ENCODE measurements around the gene RUNX2. TPM values are rescaled to one million over a fixed set of nuclear protein-coding genes. Genes with fewer than 3 reads are reported as not detected.

Gene RUNX2
- total and polyA plus RNA-seq, 2 experiments from 2014 or later, result 0.66 to 1.7 TPM

GRCh38 chr6:45494416-45495135 is 166.4 kb downstream of the RUNX2 start (continued):
- TF ChIP-seq ETS1 (IDR thresholded peaks at IDR 0.05) (no peak), ZNF462 (CRISPR knock-in tag; IDR thresholded peaks at IDR 0.05) (no peak)

- no peaks in the 10 kb centered on the region for H4K20me1 ChIP-seq (replicated peaks; ENCODE audit: insufficient read depth)
- H3K79me2 ChIP-seq (replicated peaks; ENCODE audit: insufficient read depth), result no peaks in the 10 kb centered on the region
- no peak for ATAC-seq
- H3K4me3 ChIP-seq, result no peak overlapping the region
- no peaks in the 10 kb centered on the region for H3F3A ChIP-seq (replicated peaks; ENCODE audit: low read depth)
- no peaks in the 10 kb centered on the region for H3K27me3 ChIP-seq (ENCODE audit: insufficient read depth)
- no peak overlapping the region for H3K4me2 ChIP-seq
- Mint-ChIP-seq H3K4me3 (no peak overlapping the region), H3K4me1 (peaks cover 6% of the 10 kb centered on the region; the same call in 2 of the 3 replicates), H3K9me3 (no peaks in the 10 kb centered on the region), H3K27me3 (ENCODE audit: insufficient read depth, low read depth, poor library complexity) (no peaks in the 10 kb centered on the region), H3K27ac (no peak overlapping the region), H3K36me3 (ENCODE audit: low read depth) (no peaks in the 10 kb centered on the region)
- H3K36me3 ChIP-seq (ENCODE audit: insufficient read depth), result no peaks in the 10 kb centered on the region
- DNase-seq (ENCODE audit: low spot score), result no peak
- H2AFZ ChIP-seq, result no peak overlapping the region
- peaks cover 6% of the 10 kb centered on the region; the same call in 1 of the 2 replicates for H3K9me2 ChIP-seq (ENCODE audit: insufficient read depth)
- no peak overlapping the region for H3K27ac ChIP-seq (ENCODE audit: low read depth)
- no peaks in the 10 kb centered on the region for H3K4me1 ChIP-seq (ENCODE audit: insufficient read depth)
- no peak for TF ChIP-seq JUNB (IDR thresholded peaks at IDR 0.05; ENCODE audit: unreplicated experiment)
- TF ChIP-seq ETS1 (IDR thresholded peaks at IDR 0.05), result no peak
- no peak for TF ChIP-seq REST (IDR thresholded peaks at IDR 0.05; ENCODE audit: unreplicated experiment)
- TF ChIP-seq POLR2AphosphoS5 (IDR thresholded peaks at IDR 0.05; ENCODE audit: low read depth), result no peak
- TF ChIP-seq EZH2 (IDR thresholded peaks at IDR 0.05; ENCODE audit: low read depth, unreplicated experiment), result no peak
Measured at GRCh38 chr6:45495429-45496084, 167.4 kb downstream of the RUNX2 start.
